ENCODE measurements around the gene PKDREJ.

Gene PKDREJ

GRCh38 chr22:46240907-46241306 is 22.2 kb downstream of the PKDREJ start:
- H3K4me3 Mint-ChIP-seq = no peak overlapping the region
- H3K9me3 Mint-ChIP-seq = no peaks in the 10 kb centered on the region
- H3K4me1 Mint-ChIP-seq (ENCODE audit: low read depth) = peaks cover 14% of the 10 kb centered on the region
- H3K27ac Mint-ChIP-seq = no peak overlapping the region
- no peaks in the 10 kb centered on the region for H3K27me3 Mint-ChIP-seq (ENCODE audit: low read depth)
- peaks cover 18% of the 10 kb centered on the region for H3K36me3 Mint-ChIP-seq (ENCODE audit: low read depth)

- Mint-ChIP-seq H3K27ac (no peak overlapping the region), H3K9me3 (no peaks in the 10 kb centered on the region), H3K27me3 (ENCODE audit: low read depth) (no peaks in the 10 kb centered on the region), H3K36me3 (ENCODE audit: low read depth) (peaks cover 15% of the 10 kb centered on the region), H3K4me1 (ENCODE audit: low read depth) (peaks cover 14% of the 10 kb centered on the region), H3K4me3 (no peak overlapping the region)
Measured at GRCh38 chr22:46240506-46240905, 22.6 kb downstream of the PKDREJ start.

GRCh38 chr22:46240073-46240472 is 23.1 kb downstream of the PKDREJ start:
- Mint-ChIP-seq H3K4me3 (no peak overlapping the region), H3K27ac (no peak overlapping the region), H3K27me3 (ENCODE audit: low read depth) (no peaks in the 10 kb centered on the region), H3K4me1 (ENCODE audit: low read depth) (peaks cover 14% of the 10 kb centered on the region), H3K9me3 (no peaks in the 10 kb centered on the region), H3K36me3 (ENCODE audit: low read depth) (peaks cover 17% of the 10 kb centered on the region)

- Mint-ChIP-seq H3K4me1 (ENCODE audit: low read depth) (peaks cover 14% of the 10 kb centered on the region), H3K27ac (peak overlapping the region; percentile 60), H3K36me3 (ENCODE audit: low read depth) (peaks cover 19% of the 10 kb centered on the region), H3K27me3 (ENCODE audit: low read depth) (no peaks in the 10 kb centered on the region), H3K4me3 (no peak overlapping the region), H3K9me3 (no peaks in the 10 kb centered on the region)
Measured at GRCh38 chr22:46239261-46240048, 23.7 kb downstream of the PKDREJ start.

- Mint-ChIP-seq H3K36me3 (ENCODE audit: low read depth) (peaks cover 15% of the 10 kb centered on the region), H3K27me3 (ENCODE audit: low read depth) (no peaks in the 10 kb centered on the region), H3K4me1 (ENCODE audit: low read depth) (peaks cover 14% of the 10 kb centered on the region), H3K9me3 (no peaks in the 10 kb centered on the region), H3K4me3 (no peak overlapping the region), H3K27ac (no peak overlapping the region)
Measured at GRCh38 chr22:46238541-46238940, 24.6 kb downstream of the PKDREJ start.

GRCh38 chr22:46237453-46238124 is 25.6 kb downstream of the PKDREJ start:
- H3K36me3 Mint-ChIP-seq (ENCODE audit: low read depth) = peaks cover 14% of the 10 kb centered on the region
- no peak overlapping the region for H3K4me3 Mint-ChIP-seq
- peaks cover 14% of the 10 kb centered on the region for H3K4me1 Mint-ChIP-seq (ENCODE audit: low read depth)
- H3K9me3 Mint-ChIP-seq = no peaks in the 10 kb centered on the region
- no peaks in the 10 kb centered on the region for H3K27me3 Mint-ChIP-seq (ENCODE audit: low read depth)
- no peak overlapping the region for H3K27ac Mint-ChIP-seq

GRCh38 chr22:46234969-46235368 is 28.2 kb downstream of the PKDREJ start:
- Mint-ChIP-seq H3K27ac (no peak overlapping the region), H3K9me3 (no peaks in the 10 kb centered on the region), H3K27me3 (ENCODE audit: low read depth) (no peaks in the 10 kb centered on the region), H3K4me3 (no peak overlapping the region), H3K4me1 (ENCODE audit: low read depth) (peaks cover 8% of the 10 kb centered on the region), H3K36me3 (ENCODE audit: low read depth) (peaks cover 12% of the 10 kb centered on the region)

- peaks cover 11% of the 10 kb centered on the region for H3K36me3 Mint-ChIP-seq (ENCODE audit: low read depth)
- peaks cover 1% of the 10 kb centered on the region for H3K4me1 Mint-ChIP-seq (ENCODE audit: low read depth)
- H3K4me3 Mint-ChIP-seq = no peak overlapping the region
- H3K27ac Mint-ChIP-seq = no peak overlapping the region
- no peaks in the 10 kb centered on the region for H3K27me3 Mint-ChIP-seq (ENCODE audit: low read depth)
- H3K9me3 Mint-ChIP-seq = no peaks in the 10 kb centered on the region
Measured at GRCh38 chr22:46233231-46233630, 29.9 kb downstream of the PKDREJ start.

GRCh38 chr22:46230262-46230901 is 32.8 kb downstream of the PKDREJ start:
- Mint-ChIP-seq H3K9me3 (no peaks in the 10 kb centered on the region), H3K4me1 (ENCODE audit: low read depth) (no peaks in the 10 kb centered on the region), H3K36me3 (ENCODE audit: low read depth) (peaks cover 8% of the 10 kb centered on the region), H3K4me3 (no peak overlapping the region), H3K27ac (no peak overlapping the region), H3K27me3 (ENCODE audit: low read depth) (no peaks in the 10 kb centered on the region)

- Mint-ChIP-seq H3K27me3 (ENCODE audit: low read depth) (no peaks in the 10 kb centered on the region), H3K4me3 (no peak overlapping the region), H3K27ac (no peak overlapping the region), H3K4me1 (ENCODE audit: low read depth) (no peaks in the 10 kb centered on the region), H3K9me3 (no peaks in the 10 kb centered on the region), H3K36me3 (ENCODE audit: low read depth) (peaks cover 4% of the 10 kb centered on the region)
Measured at GRCh38 chr22:46229701-46230100, 33.4 kb downstream of the PKDREJ start.

GRCh38 chr22:46226577-46226976 is 36.6 kb downstream of the PKDREJ start:
- H3K4me3 Mint-ChIP-seq = no peak overlapping the region
- H3K27ac Mint-ChIP-seq = no peak overlapping the region
- H3K9me3 Mint-ChIP-seq = no peaks in the 10 kb centered on the region
- no peaks in the 10 kb centered on the region for H3K27me3 Mint-ChIP-seq (ENCODE audit: low read depth)
- H3K36me3 Mint-ChIP-seq (ENCODE audit: low read depth) = peaks cover 8% of the 10 kb centered on the region
- no peaks in the 10 kb centered on the region for H3K4me1 Mint-ChIP-seq (ENCODE audit: low read depth)

GRCh38 chr22:46225631-46226030 is 37.5 kb downstream of the PKDREJ start:
- Mint-ChIP-seq H3K36me3 (ENCODE audit: low read depth) (peaks cover 14% of the 10 kb centered on the region), H3K4me3 (no peak overlapping the region), H3K4me1 (ENCODE audit: low read depth) (peaks cover 6% of the 10 kb centered on the region), H3K27ac (no peak overlapping the region), H3K27me3 (ENCODE audit: low read depth) (no peaks in the 10 kb centered on the region), H3K9me3 (no peaks in the 10 kb centered on the region)

- no peaks in the 10 kb centered on the region for H3K27me3 Mint-ChIP-seq (ENCODE audit: low read depth)
- peaks cover 7% of the 10 kb centered on the region for H3K4me1 Mint-ChIP-seq (ENCODE audit: low read depth)
- peaks cover 14% of the 10 kb centered on the region for H3K36me3 Mint-ChIP-seq (ENCODE audit: low read depth)
- H3K9me3 Mint-ChIP-seq = no peaks in the 10 kb centered on the region
- H3K4me3 Mint-ChIP-seq = no peak overlapping the region
- no peak overlapping the region for H3K27ac Mint-ChIP-seq
Measured at GRCh38 chr22:46224898-46225290, 38.2 kb downstream of the PKDREJ start.

GRCh38 chr22:46224044-46224897 is 38.9 kb downstream of the PKDREJ start:
- Mint-ChIP-seq H3K9me3 (no peaks in the 10 kb centered on the region), H3K27ac (no peak overlapping the region), H3K4me1 (ENCODE audit: low read depth) (peaks cover 13% of the 10 kb centered on the region), H3K36me3 (ENCODE audit: low read depth) (peaks cover 19% of the 10 kb centered on the region), H3K4me3 (no peak overlapping the region), H3K27me3 (ENCODE audit: low read depth) (no peaks in the 10 kb centered on the region)

Data from T-helper 1 cell treated with Interleukin-12 subunit alpha and Interleukin-12 subunit beta and Interleukin-4 antibody, amounts not matched to agents 30 μg/mL and 1 μg/mL, for 36 hours (primary cell).